T-helper 1 cell treated with Interleukin-12 subunit alpha and Interleukin-12 subunit beta and Interleukin-4 antibody, amounts not matched to agents 30 μg/mL and 1 μg/mL, for 36 hours (primary cell): ENCODE data around the gene DLG1.

Experiments
- H3K27ac Mint-ChIP-seq: one replicate; pipeline ENCODE4 v1.8.0; 2021; ENCODE audit warnings: mild to moderate bottlenecking, mixed read lengths
- H3K27me3 Mint-ChIP-seq: one replicate; pipeline ENCODE4 v1.8.0; 2021; ENCODE audit warnings: low read depth, mixed read lengths
- H3K36me3 Mint-ChIP-seq: one replicate; pipeline ENCODE4 v1.8.0; 2021; ENCODE audit warnings: low read depth, mixed read lengths
- H3K4me1 Mint-ChIP-seq: one replicate; pipeline ENCODE4 v1.8.0; 2021; ENCODE audit warnings: low read depth, mixed read lengths
- H3K4me3 Mint-ChIP-seq: one replicate; pipeline ENCODE4 v1.8.0; 2021; ENCODE audit warnings: mild to moderate bottlenecking, moderate library complexity, mixed read lengths
- H3K9me3 Mint-ChIP-seq: one replicate; pipeline ENCODE4 v1.8.0; 2021; ENCODE audit warnings: mixed read lengths

DLG1 gene

DNA sequence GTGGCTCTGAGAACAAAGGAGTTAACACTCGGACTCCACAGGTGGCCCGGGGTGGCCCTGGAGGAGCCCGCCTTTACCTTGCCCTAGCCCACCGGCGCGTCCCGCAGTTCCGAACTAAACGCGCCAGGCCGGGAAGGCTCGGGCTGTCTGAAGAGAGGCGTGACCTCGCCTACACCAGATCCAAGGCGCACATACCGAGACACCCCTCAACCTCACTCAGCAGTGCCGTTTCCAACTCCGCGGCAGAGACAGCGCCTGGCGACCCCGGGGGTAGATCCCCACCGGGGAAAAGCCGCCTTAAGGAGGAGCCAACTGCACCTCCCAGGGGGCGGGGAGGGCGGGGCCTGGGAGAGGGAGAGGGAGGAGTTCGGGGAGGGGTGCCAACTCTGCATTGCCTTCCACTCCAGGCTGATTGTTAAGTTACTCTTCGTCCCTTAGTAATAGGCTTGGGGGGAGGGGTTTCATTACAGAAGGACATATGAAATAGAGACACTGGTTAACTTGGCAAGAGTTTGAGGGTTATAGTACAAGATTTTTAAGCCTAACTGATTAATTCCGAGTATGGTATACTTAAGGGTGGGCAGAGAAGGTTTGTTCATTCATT, at the start of gene DLG1:
TSS of gene DLG1 (minus strand) at position 272 of the 604 bp plus-strand sequence. CDS start 1,408 bp downstream, outside the sequence.
- peaks cover 24% of the 10 kb centered on the region for H3K4me1 Mint-ChIP-seq
- H3K4me3 Mint-ChIP-seq = peak within 1 kb of the TSS; percentile 96
- H3K27ac Mint-ChIP-seq = peak within 1 kb of the TSS; percentile 97
- H3K36me3 Mint-ChIP-seq = peaks cover 10% of the 10 kb centered on the region
- H3K9me3 Mint-ChIP-seq = no peaks in the 10 kb centered on the region
- peaks cover 31% of the 10 kb centered on the region for H3K27me3 Mint-ChIP-seq

DNA sequence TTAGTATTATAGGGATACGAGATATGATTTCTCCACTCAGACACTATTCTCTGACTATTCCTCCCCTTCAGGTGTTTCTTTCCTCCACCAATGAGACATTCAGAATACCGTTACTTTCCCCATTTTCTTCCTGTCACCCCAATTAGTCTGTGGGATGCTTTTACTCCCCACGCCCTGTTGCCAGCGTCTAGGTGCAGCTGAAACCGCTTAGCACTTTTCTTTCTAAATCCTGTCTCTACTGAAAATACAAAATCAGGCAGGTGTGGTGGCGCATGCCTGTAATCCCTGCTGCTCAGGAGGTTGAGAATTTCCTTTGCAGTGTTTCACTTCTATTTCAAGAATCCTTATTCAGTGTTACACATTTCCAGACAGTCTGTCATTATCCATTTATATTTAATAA, 49.6 kb upstream of the DLG1 start:
- Mint-ChIP-seq H3K27me3 (peaks cover 5% of the 10 kb centered on the region), H3K27ac (no peak overlapping the region), H3K36me3 (no peaks in the 10 kb centered on the region), H3K9me3 (no peaks in the 10 kb centered on the region), H3K4me1 (no peaks in the 10 kb centered on the region), H3K4me3 (no peak overlapping the region)

DNA sequence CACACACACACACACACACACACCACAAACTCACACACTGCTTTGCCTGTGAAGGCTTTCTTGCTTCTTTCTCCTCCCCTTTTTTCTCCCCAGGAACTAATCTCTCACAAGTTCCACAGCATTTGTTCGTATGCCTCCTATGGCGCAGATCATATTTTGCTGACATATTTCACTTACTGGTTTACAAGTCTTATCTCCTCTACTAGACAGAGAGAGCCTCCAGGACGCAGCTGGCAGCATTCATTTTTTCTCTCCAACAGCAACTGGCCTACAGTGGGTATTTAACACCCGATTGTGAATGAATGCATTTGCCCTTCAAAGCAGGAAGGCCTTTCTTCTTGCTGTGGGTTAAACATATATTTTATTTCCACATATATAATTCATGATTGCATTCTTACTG, 47.0 kb upstream of the DLG1 start:
- H3K27me3 Mint-ChIP-seq = peaks cover 5% of the 10 kb centered on the region
- no peak overlapping the region for H3K4me3 Mint-ChIP-seq
- H3K9me3 Mint-ChIP-seq = no peaks in the 10 kb centered on the region
- H3K27ac Mint-ChIP-seq = no peak overlapping the region
- H3K4me1 Mint-ChIP-seq = no peaks in the 10 kb centered on the region
- no peaks in the 10 kb centered on the region for H3K36me3 Mint-ChIP-seq

DNA sequence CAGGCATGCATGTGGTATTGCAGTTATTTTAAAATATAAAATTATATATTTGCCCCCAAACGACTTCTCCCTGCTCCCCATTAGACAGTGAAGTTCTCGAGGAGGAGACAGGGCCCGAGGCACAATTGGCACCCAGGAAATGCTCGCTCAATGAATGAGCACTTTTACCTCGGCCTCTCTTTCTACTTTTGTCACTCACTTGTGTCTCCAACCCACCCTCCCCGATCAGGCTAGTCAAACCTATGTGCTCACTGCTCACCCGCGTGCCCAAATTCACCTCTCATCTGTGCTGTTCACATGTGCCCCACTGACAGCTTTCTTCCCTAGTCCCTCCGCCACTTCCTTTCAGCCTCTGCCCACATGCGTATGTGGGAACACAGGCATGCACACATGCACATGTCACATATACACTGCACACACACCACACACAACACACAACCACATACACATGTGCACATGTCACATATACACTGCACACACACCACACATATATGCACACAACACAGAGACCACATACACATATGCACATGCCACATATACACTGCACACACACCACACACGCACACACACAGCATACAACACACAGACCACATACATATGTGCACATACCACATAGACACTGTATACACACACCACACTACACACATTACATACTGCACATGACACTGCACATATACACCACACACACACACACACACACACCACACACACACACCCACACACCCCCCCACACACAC, 46.3 kb upstream of the DLG1 start:
- no peak overlapping the region for H3K4me3 Mint-ChIP-seq
- H3K36me3 Mint-ChIP-seq = no peaks in the 10 kb centered on the region
- H3K27me3 Mint-ChIP-seq = peaks cover 5% of the 10 kb centered on the region
- H3K9me3 Mint-ChIP-seq = no peaks in the 10 kb centered on the region
- H3K27ac Mint-ChIP-seq = no peak overlapping the region
- H3K4me1 Mint-ChIP-seq = no peaks in the 10 kb centered on the region

DNA sequence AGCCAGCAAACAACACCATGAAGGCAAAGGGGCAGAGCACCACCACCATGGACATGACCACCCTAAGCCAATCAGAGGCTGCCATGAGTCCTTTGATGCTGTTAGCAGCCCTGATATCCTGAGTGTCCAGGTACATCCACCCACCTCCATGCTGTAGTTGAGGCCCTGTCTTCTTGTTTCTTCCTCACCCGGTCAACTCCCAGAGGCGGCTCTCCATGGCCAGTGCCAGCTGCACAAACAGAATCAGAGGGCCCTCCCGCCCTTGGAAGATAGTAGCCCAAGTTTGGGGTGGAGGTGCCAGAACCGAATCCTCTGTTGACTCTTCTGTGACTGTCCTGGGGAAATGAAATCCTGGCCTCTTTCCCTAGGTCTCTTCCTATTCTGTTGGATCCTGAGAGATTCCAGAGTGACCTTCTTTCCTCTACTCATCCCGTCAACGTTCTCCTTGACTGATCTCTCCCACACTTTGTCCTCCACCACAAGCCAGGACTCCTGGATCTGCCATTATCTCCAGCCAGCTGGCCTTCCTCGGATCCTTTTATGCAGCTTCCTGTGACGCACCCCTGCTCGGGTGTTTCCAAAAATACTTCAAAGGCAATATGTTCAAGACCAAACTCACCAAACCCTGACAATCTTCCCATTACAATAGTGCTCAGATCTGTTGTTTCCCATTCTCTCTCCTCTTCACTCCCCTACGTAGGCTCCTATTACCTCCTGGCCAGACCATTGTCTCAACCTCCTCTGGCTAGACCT, 45.4 kb upstream of the DLG1 start:
- no peaks in the 10 kb centered on the region for H3K9me3 Mint-ChIP-seq
- no peaks in the 10 kb centered on the region for H3K36me3 Mint-ChIP-seq
- no peak overlapping the region for H3K27ac Mint-ChIP-seq
- H3K4me1 Mint-ChIP-seq = no peaks in the 10 kb centered on the region
- no peak overlapping the region for H3K4me3 Mint-ChIP-seq
- peaks cover 5% of the 10 kb centered on the region for H3K27me3 Mint-ChIP-seq

DNA sequence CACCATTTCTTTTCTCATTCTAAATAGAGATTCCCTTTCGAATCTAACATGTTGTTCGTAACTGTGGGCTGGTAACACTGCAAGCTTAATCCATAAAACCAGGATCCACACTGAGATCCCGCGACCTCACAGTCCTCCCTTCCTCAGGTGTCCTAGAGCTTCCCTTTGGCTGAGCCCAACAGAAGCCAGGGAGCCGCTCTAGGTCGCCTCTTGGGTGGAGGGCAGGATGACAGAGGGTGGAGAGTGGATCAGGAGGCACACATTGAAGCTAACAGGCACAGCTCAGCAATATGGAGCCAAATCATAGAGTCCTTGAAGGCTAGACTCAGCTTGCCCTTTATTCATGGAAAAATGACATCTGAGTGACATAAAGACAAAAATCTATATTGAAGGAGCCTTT, 44.7 kb upstream of the DLG1 start:
- Mint-ChIP-seq H3K9me3 (no peaks in the 10 kb centered on the region), H3K27ac (no peak overlapping the region), H3K4me1 (no peaks in the 10 kb centered on the region), H3K4me3 (no peak overlapping the region), H3K27me3 (peaks cover 5% of the 10 kb centered on the region), H3K36me3 (no peaks in the 10 kb centered on the region)

DNA sequence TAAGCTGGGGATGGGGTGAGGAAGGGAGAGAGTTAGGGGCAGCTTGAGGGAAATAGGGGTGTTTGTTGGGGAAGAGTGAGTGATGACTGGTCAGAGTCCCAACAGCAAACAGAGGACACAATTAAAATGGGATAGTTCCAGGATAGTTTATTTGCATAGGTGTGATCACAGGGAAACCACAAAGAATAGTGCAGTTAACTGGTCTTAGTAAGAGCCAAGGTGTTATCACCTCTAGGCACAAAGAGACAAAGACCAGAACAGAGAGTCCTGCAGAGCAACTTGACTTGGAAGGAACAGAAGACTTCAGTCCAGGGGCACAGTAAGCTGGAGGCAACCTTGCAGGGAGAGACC, 42.1 kb upstream of the DLG1 start:
- H3K36me3 Mint-ChIP-seq = no peaks in the 10 kb centered on the region
- no peaks in the 10 kb centered on the region for H3K4me1 Mint-ChIP-seq
- no peak overlapping the region for H3K4me3 Mint-ChIP-seq
- H3K27me3 Mint-ChIP-seq = peaks cover 5% of the 10 kb centered on the region
- H3K9me3 Mint-ChIP-seq = no peaks in the 10 kb centered on the region
- H3K27ac Mint-ChIP-seq = no peak overlapping the region

DNA sequence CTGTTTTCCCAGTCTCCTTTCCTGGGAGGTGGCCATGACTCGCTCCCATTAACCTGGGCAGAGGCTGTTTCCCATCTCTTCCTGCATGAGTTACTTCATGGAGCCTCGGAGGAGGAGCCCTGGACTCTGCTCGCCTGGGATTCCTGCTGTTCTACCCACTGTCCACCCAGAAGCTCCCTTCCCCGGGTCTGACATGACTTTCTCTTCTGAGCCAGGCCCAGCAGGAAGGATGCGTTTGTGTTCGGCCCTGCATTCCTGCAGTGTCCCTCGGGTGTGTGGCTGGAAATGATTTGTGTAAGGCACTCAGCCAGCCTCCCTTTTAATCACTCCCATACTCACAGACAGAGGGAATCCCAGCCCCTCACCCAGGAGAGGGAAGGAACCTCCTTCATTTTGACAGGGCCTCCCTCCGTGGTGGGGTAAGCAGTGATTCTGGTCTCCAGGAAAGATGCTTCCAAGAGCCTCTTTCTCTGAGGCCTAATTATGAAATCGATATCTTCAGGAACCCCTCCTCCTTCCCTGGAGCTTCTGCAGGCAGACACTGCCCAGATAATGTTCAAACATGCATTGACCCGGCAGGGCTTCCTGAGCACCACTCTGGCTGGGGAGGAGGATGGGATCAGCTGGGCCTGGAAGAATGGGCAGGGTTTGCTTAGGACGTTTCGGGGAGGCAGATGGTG, 41.6 kb upstream of the DLG1 start:
- Mint-ChIP-seq H3K27me3 (peaks cover 5% of the 10 kb centered on the region), H3K36me3 (no peaks in the 10 kb centered on the region), H3K4me1 (no peaks in the 10 kb centered on the region), H3K4me3 (no peak overlapping the region), H3K9me3 (no peaks in the 10 kb centered on the region), H3K27ac (no peak overlapping the region)

DNA sequence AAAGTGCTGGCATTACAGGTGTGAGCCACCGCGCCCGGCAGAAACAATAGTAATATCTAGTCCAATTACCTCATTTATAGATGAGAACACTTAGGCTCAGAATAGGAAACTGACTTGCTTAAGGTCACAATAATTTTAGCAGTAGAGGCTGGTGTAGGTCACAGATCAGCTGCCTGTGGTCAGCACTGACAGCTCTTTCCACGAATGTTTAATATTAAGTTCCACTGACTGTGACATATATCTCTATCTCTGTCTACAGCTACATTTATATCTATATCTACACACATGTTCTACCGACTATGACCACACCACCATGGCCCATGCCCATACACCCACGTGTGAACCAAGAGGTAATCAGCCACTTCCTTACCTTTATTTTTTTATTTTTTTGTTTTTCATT, 40.2 kb upstream of the DLG1 start:
- H3K36me3 Mint-ChIP-seq = no peaks in the 10 kb centered on the region
- no peak overlapping the region for H3K27ac Mint-ChIP-seq
- H3K4me3 Mint-ChIP-seq = no peak overlapping the region
- H3K27me3 Mint-ChIP-seq = peaks cover 5% of the 10 kb centered on the region
- H3K9me3 Mint-ChIP-seq = no peaks in the 10 kb centered on the region
- no peaks in the 10 kb centered on the region for H3K4me1 Mint-ChIP-seq

DNA sequence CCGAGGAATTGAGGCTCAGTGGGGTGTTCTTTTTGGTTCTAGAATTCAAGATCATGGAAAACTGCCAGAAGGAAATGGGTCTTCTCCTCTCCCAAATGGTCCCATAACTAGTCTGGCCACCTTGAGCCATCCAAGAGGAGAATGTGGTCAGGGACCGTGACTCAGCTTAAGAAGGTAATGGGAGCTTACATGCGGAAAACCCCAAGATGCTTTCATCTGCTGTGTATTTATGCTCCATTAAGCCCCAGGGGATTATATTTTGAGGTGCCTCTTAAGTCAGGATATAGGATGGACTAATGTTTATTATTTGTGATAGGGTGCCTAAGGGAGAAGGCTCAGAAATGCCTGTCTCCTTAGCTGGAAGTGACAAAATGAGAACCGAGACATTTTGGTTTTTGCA, 39.2 kb upstream of the DLG1 start:
- Mint-ChIP-seq H3K4me3 (no peak overlapping the region), H3K27ac (no peak overlapping the region), H3K9me3 (no peaks in the 10 kb centered on the region), H3K4me1 (no peaks in the 10 kb centered on the region), H3K27me3 (peaks cover 5% of the 10 kb centered on the region), H3K36me3 (no peaks in the 10 kb centered on the region)

DNA sequence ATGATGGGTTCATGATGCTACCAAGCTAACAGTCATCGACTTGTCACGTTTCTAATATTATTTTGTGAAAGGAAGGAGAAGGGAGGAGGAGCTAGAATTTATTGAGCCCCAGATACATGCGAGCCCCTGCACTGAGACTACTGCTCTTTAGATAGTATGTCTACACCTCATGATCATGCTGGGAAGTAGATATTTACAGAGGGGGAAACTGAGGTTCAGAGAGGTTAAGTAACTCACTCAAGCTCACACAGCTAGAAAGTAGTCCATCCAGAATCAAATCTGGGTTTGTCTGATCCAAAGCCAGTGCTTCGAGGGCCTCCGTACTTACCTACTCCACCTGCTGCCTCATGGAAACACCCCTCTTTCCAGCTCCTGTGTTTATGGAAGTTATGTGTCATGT, 38.8 kb upstream of the DLG1 start:
- H3K27me3 Mint-ChIP-seq = peaks cover 5% of the 10 kb centered on the region
- no peaks in the 10 kb centered on the region for H3K9me3 Mint-ChIP-seq
- H3K4me3 Mint-ChIP-seq = no peak overlapping the region
- H3K4me1 Mint-ChIP-seq = no peaks in the 10 kb centered on the region
- no peaks in the 10 kb centered on the region for H3K36me3 Mint-ChIP-seq
- no peak overlapping the region for H3K27ac Mint-ChIP-seq

DNA sequence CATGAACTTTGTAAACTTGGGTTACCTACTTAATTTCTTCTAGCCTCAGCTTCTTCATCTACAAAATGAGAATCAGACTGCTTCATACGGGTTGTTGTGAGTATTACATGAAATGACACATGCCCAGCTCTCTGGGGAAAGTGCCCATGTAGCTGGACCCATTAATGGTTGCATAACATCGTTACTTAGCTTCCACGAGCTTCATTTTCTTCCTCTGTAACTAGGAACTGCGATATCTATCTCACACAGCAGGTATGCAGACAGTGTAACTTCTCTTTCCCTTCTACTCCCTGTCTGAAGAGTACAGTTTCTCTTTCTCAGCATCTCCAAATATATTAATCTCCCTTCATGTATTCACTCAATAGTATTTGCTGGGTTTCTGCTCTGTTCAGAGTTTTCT, 37.9 kb upstream of the DLG1 start:
- no peak overlapping the region for H3K27ac Mint-ChIP-seq
- H3K27me3 Mint-ChIP-seq = peaks cover 9% of the 10 kb centered on the region
- no peaks in the 10 kb centered on the region for H3K4me1 Mint-ChIP-seq
- no peaks in the 10 kb centered on the region for H3K9me3 Mint-ChIP-seq
- no peak overlapping the region for H3K4me3 Mint-ChIP-seq
- H3K36me3 Mint-ChIP-seq = no peaks in the 10 kb centered on the region

DNA sequence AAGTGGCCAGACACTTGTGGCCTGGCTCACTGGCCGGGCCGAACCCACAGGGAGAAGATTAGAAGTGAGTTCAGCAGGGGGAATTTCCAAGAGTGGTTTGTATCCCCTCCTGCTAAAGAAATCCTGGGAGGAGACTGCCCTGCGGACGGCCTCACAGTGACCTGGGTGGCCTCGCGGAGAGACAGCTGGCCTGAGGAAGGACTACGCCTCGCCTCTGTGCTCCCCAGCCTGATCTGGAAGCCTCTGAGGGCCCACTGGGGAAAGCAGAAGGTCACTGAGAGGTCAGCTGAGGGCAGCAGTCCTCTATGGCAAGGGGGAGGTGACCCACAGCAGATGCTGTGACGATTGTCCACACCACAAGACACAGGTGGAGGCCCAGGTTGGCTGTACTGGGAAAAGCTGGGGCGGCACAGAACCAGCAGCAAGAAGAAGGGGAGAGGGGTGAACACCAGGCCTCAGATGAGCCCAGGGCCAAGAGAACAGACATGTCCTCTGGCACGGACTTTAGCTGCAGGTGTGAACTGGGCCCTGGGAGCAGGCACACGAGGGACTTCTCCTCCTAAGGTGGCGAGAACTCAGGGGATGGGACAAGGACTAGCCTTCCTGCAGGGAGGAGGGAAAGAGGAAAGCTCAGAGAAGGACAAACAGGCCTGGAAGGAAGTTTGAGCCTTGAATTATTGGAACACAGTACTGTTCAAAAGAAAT, 37.2 kb upstream of the DLG1 start:
- Mint-ChIP-seq H3K27me3 (peaks cover 11% of the 10 kb centered on the region), H3K36me3 (no peaks in the 10 kb centered on the region), H3K4me3 (no peak overlapping the region), H3K27ac (no peak overlapping the region), H3K4me1 (no peaks in the 10 kb centered on the region), H3K9me3 (no peaks in the 10 kb centered on the region)

DNA sequence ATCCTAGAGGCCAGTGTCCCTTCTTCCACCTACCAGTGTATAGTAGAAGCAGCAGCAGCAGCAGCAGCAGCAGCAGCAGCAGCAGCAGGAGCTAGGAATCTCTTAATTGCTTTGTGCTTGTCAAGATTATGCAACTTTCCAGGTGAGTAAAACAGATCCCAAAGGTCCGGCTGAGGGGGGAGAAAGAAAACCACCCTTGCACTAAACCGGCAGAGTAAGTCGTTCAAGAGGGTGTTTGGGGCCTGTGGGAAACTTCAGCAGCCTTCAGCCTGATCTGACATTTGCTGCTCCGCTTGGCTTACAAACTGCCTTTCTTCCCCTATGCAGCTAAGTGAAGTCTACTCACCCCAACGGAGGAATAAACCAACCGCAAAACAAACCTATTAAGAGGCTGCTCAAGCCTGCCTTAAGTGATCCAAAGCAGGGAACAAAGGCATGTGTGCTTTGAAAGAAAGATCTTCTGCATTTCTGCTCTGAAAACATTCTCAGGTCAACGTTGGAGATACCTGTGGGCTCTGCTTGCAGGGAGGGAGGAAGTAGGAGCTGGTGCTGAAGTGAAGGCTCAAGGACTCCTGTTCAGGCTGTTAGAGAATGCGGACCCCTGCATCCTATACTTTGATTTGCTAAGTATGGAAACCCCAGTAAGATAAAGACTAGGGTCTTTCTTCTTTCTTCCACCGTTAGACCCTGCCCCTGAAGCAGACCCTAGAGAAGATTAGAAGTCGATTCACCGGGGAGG, 35.7 kb upstream of the DLG1 start:
- H3K9me3 Mint-ChIP-seq = no peaks in the 10 kb centered on the region
- no peaks in the 10 kb centered on the region for H3K36me3 Mint-ChIP-seq
- H3K4me1 Mint-ChIP-seq = no peaks in the 10 kb centered on the region
- H3K27ac Mint-ChIP-seq = no peak overlapping the region
- H3K4me3 Mint-ChIP-seq = no peak overlapping the region
- H3K27me3 Mint-ChIP-seq = peaks cover 15% of the 10 kb centered on the region
